Cerebellar cortex (tissue), 1 donor: ENCODE data around the gene ERBB4.
"Not testable (repeated sequence)": the region's sequence is repeated elsewhere in the genome, so short reads cannot be mapped to it uniquely, and the experiment has no call there.

Source experiments
- DNase-seq: peaks from one replicate; pipeline ENCODE4 v3.0.0-alpha.2; 2015; ENCODE audit warnings: low spot score

The ERBB4 gene

DNA sequence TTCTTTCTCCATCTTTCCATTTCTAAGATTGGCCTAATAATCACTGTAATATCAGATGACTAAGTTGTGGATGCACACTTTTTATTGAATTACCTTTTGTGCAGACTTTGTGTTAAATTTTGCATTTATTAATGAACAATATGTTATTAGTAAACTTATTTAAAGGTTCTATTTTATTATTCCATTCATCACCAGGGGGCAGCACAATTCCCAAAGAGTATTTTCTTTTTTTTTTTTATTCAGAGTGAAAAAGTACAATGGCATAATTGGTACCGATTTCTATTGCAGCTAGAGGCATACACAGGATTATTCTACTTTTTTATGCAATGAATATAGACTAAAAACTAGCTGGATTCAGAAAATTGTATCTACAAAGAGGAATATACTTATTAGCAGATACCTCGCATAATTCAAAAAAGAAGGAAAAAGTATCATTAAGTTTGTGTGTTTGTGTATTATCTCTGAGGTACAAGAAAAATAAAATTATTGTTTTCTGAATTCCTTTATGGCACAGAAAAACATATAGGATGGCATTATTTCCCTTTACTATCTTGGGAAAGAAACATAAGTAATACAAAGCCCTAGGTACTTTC lies 390.6 kb downstream of the ERBB4 start:
- DNase-seq: no peak

DNA sequence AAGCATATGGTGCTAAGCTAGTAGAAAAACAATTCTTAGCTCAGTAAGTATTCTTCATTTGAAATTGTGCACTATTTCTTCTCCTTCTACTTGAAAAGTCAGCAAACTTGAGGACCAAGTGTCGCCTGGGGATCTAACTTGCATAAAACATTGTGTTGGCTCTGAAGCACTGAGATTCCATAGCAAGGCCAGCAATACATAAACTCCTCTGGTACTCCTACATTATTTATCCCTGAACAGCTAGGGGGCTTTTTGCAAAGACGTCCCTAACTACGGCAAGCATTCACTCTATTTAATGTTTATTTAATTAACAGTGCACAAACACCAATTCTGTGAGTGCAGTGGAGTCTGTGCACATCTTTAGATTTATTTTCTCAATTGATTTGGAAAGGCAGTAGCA lies 392.2 kb downstream of the ERBB4 start:
- no peak for DNase-seq

DNA sequence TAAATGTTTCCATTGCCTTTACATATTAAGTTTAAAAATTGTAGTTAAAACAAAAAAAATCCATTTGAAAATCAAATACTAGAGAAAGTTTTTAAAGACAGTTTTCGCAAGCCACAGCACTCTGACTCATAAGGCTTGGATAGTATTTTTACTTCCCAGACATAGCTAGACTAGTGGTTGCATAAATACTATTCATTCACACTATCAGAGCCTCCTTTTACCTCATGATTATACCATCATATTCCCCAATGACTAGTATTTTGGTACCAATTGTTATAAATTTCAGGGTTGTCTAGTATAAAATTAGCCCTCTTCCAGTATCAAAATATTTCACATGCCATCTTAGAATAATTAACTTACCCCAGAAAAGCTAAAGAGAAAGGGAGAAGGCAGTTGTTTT lies 393.5 kb downstream of the ERBB4 start:
- DNase-seq: no peak

DNA sequence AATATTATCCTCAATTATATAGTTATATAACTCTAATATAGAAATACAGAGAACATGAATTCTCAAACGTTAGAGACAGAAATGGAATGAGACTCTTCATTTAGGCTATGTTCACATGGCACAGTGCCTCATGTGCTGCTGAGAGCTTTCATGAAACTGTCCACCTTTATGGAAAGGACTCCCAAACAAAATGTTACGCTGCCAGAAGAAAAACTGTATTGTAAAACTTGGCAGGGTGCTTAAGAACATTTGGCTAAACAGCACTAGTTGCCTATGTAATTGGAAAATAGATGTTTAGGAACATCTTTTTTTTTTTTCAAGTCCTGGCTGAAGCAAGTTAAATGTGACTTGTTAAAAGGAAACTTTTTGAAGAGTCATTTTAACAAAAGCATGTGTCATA lies 396.0 kb downstream of the ERBB4 start:
- DNase-seq: peak; percentile 77

DNA sequence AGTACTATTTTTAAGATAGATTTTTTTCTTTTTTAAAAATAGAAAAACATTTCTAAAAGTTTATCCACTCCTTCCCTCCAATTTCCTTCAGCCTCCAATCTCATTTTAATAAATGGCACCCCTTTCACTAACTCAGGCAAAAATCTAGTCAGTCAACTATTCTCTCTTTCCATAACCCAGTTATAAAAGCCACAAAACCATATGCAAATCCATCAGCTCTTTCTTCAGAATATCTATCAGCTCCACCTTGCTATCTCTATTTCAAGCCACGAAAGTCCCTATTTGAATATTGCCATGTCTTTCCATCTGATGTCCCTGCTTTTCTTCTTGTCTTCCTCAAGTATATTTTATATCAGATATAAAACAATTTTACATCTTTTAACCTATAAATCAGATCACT lies 397.1 kb downstream of the ERBB4 start:
- DNase-seq: no peak

DNA sequence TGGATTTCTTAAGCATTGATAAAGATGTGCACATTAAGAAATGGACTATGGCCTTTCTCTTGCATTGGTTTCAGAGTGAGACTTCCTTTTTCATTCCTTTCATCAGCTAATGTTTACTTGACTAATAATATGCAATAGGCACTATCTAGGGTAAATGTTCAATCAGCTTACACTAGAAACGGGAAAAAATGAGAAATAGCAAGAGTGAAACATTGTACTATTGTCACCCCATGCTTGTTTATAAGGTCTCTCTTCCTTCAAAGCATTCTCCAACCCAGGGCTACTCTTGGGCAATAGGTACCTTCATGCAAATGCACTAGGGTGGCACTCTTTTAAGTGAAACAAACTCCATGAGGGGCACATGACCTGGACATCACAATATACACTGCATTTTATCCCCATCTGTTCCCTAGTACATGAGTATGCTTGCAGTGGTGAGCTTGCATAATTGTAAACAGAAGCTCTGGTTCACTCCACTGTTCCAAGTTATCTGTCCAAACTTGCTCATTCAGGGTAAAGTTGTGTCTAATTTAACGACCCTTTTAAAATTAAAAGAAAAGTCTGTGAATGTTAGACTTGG lies 402.3 kb downstream of the ERBB4 start:
- peak; percentile 44 for DNase-seq

DNA sequence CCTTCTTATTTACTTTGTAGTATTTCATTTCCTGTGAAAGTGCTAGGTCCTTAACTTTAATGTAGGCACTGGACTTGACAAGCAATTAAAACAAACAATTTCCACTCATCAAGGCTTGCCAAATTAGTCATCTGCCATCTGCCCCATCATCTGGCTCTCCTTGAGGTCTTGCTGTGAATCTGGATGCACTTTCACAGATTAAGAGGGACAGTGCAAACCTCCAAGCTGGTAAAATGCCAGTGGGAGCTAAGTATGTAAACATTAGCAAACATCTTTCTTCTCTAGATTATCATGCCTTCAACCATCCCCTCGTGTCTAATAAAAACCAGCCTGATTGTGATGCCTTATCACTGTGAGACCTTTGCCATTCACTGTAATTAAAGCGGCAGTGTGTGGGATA lies 402.9 kb downstream of the ERBB4 start:
- peak; percentile 99 for DNase-seq

DNA sequence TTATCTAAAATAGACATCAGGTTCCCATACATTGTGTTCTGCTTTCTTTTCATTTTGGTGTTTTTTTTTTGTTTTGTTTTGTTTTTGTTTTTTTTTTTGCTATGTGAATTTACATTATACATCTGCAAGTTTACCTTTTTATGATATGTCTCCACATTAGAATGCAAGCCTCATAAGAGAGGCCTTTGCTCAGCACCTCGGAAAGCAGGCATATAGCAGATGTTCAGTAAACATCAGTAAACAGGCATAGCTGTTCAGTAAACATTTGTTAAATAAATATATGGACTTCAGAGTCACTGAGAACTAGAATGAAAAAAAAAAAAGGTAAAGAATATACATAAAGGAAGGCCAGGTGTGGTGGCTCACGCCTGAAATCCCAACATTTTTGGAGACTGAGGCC lies 405.3 kb downstream of the ERBB4 start:
- DNase-seq: no peak

DNA sequence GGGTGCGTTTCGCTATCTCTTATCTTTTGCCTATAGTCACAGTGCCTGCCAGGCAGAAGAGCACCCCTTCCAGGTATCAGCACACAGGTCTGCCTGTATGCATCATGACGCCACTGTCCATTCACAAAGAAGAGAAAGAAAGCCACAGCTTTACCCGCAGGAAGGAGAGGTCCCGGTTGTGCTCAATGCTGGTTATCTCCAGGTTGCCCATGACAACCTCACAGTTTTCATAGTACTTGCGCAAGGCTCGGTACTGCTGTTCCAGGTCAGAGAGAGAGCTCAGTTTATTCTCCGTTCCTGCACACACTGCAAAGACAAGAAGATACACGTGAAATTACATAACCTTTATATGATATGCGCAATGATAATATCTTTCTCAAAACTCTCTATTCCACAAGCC lies 414.0 kb downstream of the ERBB4 start:
- DNase-seq: no peak

DNA sequence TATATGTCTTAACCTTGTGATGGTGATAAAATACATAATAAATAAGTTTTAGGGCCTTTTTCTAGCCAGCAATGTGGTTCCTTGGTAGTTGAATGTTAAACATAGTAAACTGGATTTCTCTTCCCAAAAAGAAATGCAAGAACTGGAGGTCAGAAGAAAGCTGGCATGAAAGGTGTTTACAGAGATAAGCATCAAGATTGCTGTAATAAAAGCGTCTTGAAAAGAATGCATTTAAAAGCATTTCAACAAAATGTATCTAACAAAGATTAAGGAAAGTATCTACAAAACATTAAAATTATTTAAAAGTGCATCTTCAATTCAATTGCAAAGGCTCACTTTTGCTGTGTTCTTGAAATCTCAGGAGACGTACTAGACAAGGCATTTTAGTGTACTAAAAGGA lies 419.0 kb downstream of the ERBB4 start:
- DNase-seq: no peak

DNA sequence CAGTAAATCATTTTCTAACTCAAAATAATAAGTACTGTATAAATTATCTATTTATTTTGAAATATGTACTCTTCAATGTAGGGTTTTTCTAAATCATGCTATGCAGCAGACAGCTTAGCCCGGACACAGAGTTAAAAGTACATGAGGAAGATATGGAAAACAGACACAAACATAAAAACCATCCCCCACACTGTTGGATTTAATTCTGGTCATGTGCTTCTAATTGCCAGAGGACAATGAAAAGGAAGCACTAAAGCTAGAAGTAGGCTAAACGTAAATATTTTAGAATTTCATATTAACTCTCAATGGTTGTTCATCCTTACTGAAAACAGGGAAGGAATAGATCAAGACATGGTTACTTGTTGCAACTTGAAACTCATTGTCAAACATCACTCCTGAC lies 420.7 kb downstream of the ERBB4 start:
- no peak for DNase-seq

DNA sequence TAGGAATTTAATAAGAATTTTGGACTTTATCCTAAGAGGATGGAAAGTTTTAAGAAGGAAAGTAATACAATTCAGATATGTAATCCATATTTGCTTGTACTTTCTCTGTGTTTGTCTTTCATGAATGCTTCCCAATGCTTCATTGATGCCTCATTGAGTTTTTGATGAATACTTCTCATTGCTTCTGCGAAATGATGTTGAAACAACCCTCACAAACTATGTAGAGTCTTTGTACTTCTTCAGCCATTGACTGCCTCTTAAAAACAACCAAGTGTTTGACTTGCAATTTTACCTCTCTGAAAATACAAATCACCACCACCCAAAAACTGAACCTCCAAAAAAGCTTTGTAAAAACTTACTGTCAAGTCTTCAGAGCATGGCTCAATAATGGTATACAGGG lies 424.1 kb downstream of the ERBB4 start:
- DNase-seq: no peak

DNA sequence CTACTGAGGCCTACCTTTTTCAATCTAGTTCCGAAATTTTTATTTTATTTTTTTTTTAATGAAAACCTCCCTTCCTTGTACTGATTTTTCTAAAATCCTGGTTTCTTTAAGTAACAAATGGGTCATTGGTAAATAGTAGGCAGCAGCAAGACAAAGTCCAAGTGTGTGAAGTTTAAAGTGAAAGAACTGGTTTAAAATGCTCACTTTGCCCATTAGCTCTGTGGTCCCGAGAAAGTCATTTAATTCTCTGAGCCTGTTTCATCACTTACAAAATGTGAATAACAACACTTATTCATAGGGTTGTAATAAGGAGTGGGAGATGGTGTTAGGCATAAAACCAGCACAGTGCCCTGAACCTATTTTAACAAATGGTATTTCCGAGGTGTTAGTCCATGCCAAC lies 426.2 kb downstream of the ERBB4 start:
- no peak for DNase-seq

DNA sequence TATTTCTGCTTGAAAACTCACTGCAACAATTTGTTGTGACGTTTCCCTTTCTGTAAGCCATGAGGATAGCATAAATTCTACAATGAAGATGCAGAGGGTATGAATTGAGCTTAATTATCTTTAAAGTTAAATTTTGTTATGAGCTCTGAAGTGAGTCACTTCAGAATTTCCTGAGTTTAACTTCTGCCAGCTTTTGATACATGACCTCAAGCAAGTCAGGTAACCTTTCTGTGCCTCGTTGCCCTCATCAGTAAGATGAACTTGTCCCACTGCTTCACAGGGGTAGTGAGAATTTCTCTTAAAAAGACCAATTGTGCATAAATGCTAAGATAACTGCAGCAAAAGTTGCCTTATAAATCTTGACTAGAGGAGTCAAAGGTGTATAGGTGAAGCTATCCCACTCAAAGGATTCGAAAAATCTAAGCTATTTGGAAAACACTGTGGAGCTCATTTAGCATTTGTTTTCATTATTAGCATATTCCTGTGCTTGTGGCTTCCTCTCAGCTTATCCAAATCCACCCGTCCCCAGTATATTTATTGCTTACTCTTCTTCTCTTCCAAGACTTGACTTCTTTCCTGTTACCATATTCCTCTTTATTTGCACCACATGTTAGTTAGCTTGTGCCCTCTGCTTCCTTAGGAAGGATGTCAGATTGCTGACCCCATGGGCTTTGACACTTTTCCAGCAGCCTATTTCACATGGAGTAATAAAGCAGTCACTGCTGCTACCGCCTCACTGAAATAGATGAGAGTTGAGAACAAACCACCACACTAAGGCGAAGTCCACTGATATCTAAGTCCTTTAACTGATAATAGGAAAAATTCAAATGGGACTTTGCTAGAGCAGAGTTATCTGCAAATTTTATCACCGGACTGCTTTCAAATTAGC lies 428.6 kb downstream of the ERBB4 start:
- peak; percentile 77 for DNase-seq

DNA sequence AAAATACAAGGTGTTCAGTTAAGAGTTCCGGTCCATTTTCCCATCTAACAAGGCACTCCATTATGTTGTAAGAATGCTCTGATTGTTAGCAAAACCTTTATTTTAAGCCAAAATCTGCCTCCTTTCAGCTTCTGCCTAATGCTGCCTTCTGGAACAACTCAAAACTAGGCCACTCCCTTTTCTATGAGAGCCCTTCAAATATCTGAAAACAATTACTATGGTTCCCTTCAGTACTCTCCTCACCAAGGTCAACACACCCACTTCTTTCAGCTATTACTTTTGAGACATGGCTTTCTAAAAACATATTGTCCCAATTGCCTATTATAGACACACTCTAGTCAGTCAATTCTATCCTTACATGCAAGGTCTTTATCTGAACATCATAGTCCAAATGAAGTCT lies 429.4 kb downstream of the ERBB4 start:
- DNase-seq: peak; percentile 20

DNA sequence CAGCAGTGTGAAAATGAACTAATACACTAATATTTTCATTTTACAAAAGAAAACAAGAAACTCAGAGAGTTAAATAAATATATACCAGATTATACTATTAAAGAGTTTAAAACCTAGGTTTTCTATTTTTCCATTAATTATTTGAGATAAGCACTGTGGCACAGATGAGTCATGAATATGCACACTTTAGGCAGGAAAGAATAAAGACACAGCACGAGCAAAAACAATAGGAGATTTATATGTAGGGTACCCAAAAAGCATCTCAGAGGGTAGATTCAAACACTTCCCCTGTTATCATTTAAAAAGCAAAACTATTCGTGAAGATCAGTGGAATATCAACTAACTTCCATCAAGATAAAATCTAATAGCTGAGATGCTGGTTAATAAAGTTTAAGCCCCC lies 430.6 kb downstream of the ERBB4 start:
- no peak for DNase-seq

DNA sequence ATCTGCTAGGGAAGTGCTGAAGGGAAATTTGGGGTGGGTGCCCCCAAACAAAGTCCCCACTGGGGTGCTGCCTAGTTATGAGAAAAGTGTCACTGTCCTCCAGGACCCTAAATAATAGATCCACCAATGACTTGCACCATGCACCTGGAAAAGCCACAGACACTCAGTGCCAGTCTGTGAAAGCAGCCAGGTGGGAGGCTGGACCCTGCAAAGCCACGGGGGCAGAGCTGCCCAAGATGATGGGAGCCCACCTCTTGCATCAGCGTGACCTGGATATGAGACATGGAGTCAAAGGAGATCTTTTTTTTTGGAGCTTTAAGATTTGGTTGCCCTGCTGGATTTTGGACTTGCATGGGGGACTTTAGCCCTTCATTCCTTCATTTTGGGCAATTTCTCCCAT lies 431.6 kb downstream of the ERBB4 start:
- no peak for DNase-seq

DNA sequence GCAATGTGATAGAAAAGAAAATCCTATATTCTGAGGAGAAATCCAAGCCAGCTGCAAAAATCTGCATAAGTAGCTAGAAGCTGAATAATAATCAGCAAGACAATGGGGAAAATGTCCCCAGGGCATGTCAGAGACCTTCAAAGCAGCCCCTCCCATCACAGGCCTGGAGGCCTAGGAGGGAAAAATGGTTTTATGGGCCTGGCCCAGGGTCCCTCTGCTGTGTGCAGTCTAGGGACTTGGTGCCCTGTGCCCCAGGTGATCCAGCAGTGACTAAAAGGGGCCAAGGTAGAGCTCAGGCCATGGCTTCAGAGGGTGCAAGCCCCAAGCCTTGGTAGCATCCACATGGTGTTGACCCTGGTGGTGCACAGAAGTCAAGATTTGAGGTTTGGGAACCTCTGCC lies 432.1 kb downstream of the ERBB4 start:
- not testable (repeated sequence) for DNase-seq

DNA sequence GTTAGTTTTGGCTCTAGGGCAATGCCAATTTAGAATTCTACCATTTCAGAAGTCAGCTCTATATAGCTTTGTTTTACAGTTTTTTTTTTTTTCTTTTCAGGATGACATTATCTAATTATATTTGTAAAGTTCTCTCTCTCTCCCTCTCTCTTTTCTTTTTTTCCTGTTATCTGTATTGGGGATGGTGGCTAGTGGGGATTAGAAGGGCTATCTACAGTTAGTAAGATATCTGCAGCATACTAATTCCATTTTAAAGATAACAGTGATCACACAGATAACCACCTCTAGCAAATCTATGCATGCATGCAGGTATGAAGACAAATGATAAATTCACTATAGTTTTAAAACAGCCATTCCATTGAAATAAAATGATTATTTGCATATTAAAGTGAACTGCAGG lies 438.9 kb downstream of the ERBB4 start:
- DNase-seq: no peak

DNA sequence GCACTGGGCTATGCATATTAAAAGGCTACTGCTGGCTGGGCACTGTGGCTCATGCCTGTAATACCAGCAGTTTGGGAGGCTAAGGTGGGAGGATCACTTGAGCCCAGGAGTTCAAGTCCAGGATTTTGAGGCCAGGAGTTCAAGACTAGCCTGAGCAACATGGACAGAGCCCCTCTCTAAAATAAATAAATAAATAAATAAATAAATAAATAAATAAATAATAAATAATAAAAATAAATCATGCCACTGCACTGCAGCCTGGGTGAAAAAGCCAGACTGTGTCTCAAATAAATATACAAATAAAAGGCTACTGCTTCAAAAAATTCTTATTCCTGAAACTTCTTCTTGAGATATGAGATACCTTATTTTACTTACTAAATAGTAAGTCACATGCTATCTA lies 439.6 kb downstream of the ERBB4 start:
- no peak for DNase-seq

DNA sequence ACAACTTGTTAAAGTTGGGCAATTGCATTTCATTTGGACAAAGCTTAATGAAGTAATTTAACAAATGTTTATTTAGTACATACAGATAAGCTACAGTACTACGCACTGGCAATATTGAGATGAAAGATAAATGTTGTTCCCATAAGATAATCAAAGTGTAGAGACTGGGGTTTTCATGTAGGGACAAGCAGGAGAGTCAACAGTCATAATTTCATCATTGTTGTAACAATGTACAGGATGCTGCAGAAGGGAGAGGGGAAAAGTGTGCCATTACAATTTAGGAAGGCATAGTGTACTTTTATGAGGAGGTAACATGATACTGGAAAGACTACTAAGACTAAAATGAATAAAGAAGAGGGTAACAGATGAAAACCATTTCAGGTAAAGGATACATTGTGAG lies 441.6 kb downstream of the ERBB4 start:
- no peak for DNase-seq

DNA sequence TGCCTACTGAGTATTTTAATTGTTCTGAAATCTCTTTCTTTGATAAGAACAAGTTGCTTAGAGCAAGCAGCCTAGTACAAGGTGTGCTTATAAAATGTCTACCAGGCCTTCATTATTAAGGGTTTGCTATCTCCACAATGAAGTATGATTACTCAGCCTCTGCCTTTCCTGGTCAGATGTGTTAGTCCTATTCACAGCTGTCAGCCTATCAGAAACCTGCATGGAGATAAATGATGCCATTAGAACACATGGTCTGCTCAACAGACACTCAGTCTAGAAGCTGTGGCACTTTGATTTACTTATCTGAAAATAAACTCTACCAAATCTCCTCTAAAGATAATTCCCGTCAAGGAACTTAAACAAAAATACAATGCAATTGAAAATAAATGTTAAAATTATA lies 448.7 kb downstream of the ERBB4 start:
- no peak for DNase-seq

DNA sequence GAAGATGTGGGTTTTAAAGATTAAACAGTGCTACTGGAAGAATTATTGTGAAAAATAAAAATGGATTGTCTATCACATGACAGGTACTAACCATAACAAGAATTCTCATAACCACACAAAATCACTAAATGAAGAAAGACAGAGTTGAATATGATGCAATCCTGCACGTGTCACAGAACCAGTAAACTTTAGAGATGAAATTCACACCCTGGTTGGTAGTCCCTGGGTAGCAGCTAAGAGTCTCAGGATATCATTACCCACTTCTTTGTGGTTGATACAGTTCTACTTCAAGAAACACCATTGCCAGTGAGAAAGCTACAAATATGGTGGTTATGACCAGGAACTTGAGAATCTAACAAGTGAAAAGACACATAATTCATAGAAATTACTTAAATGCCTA lies 450.2 kb downstream of the ERBB4 start:
- DNase-seq: no peak

DNA sequence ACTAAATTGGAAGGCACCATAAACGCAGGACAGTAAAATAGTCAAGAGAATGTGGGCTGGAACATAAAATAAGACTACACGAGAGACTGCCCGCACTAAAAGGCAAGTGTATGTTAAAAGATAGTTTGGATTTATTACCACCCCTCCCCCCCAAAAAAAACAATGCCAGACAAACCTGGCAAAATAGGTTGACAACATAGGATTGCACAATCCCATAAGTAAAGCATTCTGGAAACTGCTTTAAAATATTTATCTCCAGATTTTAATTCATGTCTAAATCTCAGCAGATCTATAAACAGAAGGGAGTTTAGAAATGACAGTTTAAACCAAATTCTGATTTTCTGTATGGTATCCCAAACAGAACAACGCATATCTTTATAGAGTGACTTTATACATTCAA lies 455.1 kb downstream of the ERBB4 start:
- DNase-seq: no peak
